Lower leg skin (tissue), 3 donors: ENCODE results near the gene WNT7A.

Source experiments
- CTCF ChIP-seq, 3 donors: fragments of 450-650 bp; IDR thresholded peaks; one replicate each; pipeline ENCODE4 v1.5.1; 2016; ENCODE audit warnings: antibody characterized with exemption in 3 of 3, mild to moderate bottlenecking in 3 of 3, moderate library complexity in 2 of 3
- POLR2A ChIP-seq, 2 donors: fragments of 450-650 bp; IDR thresholded peaks; one replicate each; pipeline ENCODE4 v1.6.1; 2016 to 2017; ENCODE audit warnings: antibody characterized with exemption in 2 of 2, mild to moderate bottlenecking in 1 of 2, moderate library complexity in 1 of 2

- TF ChIP-seq CTCF (IDR thresholded peaks at IDR 0.05), result no peak
- no peak for TF ChIP-seq POLR2A (IDR thresholded peaks at IDR 0.05)
Observed at GRCh38 chr3:13860001-13860400, 19.9 kb downstream of the WNT7A start.
